OCI-LY7 (cell line): Measurements from ENCODE around the gene EHD4. TPM values are rescaled to one million over a fixed set of nuclear protein-coding genes. Genes with fewer than 3 reads are reported as not detected.

Source experiments
- BruUV-seq: library from RNA; stranded (reverse); fragments of 400-500 nt; replicated peaks from 2 replicates; lab custom pipeline; 2021; lab: Mats Ljungman, UMichigan
- CTCF ChIA-PET: fragments of 300-600 bp; sonication (Branson Sonifier 250); formaldehyde crosslinking; loops from one replicate; lab custom pipeline; 2022; ENCODE audit warnings: antibody characterized with exemption; ENCODE audit not compliant: unreplicated experiment; lab: Charles Lee
- POLR2A ChIA-PET: fragments of 300-600 bp; sonication (Branson Sonifier 250); formaldehyde crosslinking; loops from one replicate; lab custom pipeline; 2022; ENCODE audit warnings: antibody characterized with exemption; lab: Charles Lee
- DNase-seq: peaks from one replicate; pipeline ENCODE4 v3.0.0-alpha.2; 2015; ENCODE audit warnings: low spot score
- H2AFZ ChIP-seq: fragments of 200-600 bp; sonication (generic), shearing (Covaris generic); 2 replicates; pipeline ENCODE4 v1.6.1; 2014; ENCODE audit warnings: mild to moderate bottlenecking, antibody characterized with exemption, low read length, moderate library complexity
- H3K27ac ChIP-seq: fragments of 200-600 bp; sonication (generic); 2 replicates; pipeline ENCODE4 v1.5.1; 2014; ENCODE audit warnings: mixed run types, low read depth, mild to moderate bottlenecking, moderate library complexity, low read length, inconsistent platforms; ENCODE audit not compliant: poor library complexity, severe bottlenecking
- H3K36me3 ChIP-seq: fragments of 200-600 bp; sonication (generic); 2 replicates; pipeline ENCODE4 v1.6.1; 2014; ENCODE audit warnings: mild to moderate bottlenecking, antibody characterized with exemption, low read length, moderate library complexity, mixed read lengths; ENCODE audit not compliant: insufficient read depth
- H3K4me1 ChIP-seq: fragments of 200-600 bp; sonication (generic); 2 replicates; pipeline ENCODE4 v1.5.1; 2014; ENCODE audit warnings: mild to moderate bottlenecking, low read length; ENCODE audit not compliant: insufficient read depth, poor library complexity, severe bottlenecking
- H3K4me2 ChIP-seq: fragments of 200-600 bp; sonication (generic); 2 replicates; pipeline ENCODE4 v1.6.1; 2014; ENCODE audit warnings: mild to moderate bottlenecking, low read length
- H3K4me3 ChIP-seq: fragments of 200-600 bp; sonication (generic); 2 replicates; pipeline ENCODE4 v1.5.1; 2014; ENCODE audit warnings: mild to moderate bottlenecking, low read depth, low read length; ENCODE audit not compliant: poor library complexity, severe bottlenecking
- H3K79me2 ChIP-seq: fragments of 200-600 bp; sonication (generic); 2 replicates; pipeline ENCODE4 v1.6.1; 2016; ENCODE audit warnings: low read depth, mild to moderate bottlenecking, low read length, moderate library complexity, mixed read lengths; ENCODE audit not compliant: insufficient read depth
- H3K9me2 ChIP-seq: fragments of 200-600 bp; sonication (generic); 2 replicates; pipeline ENCODE4 v1.6.1; 2016; ENCODE audit warnings: mild to moderate bottlenecking, low read length, mixed read lengths; ENCODE audit not compliant: insufficient read depth
- H3K9me3 ChIP-seq: fragments of 200-600 bp; sonication (generic); 2 replicates; pipeline ENCODE4 v1.6.1; 2014; ENCODE audit warnings: mild to moderate bottlenecking, mixed run types, low read length, mixed read lengths
- H4K20me1 ChIP-seq: fragments of 200-600 bp; sonication (generic); 2 replicates; pipeline ENCODE4 v1.6.1; 2014; ENCODE audit warnings: mild to moderate bottlenecking, antibody characterized with exemption, low read length, moderate library complexity, mixed read lengths; ENCODE audit not compliant: insufficient read depth
- CTCF ChIP-seq: fragments of 200-600 bp; sonication (generic); conservative IDR thresholded peaks from 2 replicates; pipeline ENCODE4 v1.5.1; 2014; ENCODE audit warnings: mild to moderate bottlenecking, antibody characterized with exemption, low read length, moderate library complexity, mixed read lengths
- EZH2phosphoT487 ChIP-seq: fragments of 200-600 bp; sonication (generic); IDR thresholded peaks from 2 replicates; pipeline ENCODE4 v1.6.1; 2018; ENCODE audit warnings: low read depth, borderline replicate concordance, mild to moderate bottlenecking, mixed run types, antibody characterized with exemption, low read length, moderate library complexity, mixed read lengths
- intact Hi-C: fragments of 100-400 bp; cut with micrococcal nuclease; formaldehyde crosslinking; loops from one replicate; pipeline ENCODE4 v1.10.0; 2022; ENCODE audit not compliant: unreplicated experiment
- total RNA-seq, 2 experiments: library from RNA; depleted of rRNA in 1 of 2; stranded (reverse); fragments of >200 nt in 1 of 2; shearing (Covaris generic) in 1 of 2; gene quantifications; 2 replicates each; pipeline ENCODE4 v1.2.3, GENCODE V29; 2014 to 2022

The EHD4 gene
- total RNA-seq, 2 experiments from 2014 or later = 13.5 to 19.4 TPM

GRCh38 chr15:41945731-41946130, 26.6 kb downstream of the EHD4 start:
- CTCF ChIA-PET = no interaction called here
- POLR2A ChIA-PET = interaction anchor here (0.6 kb wide), 1 partner anchor 45 kb away, joined by 3 read pairs; no protein-coding TSS in a partner anchor
- Histone ChIP-seq H3K36me3 (peaks cover 2% of the 10 kb centered on the region; the same call in 1 of the 2 replicates), H3K4me1 (no peaks in the 10 kb centered on the region), H3K9me2 (no peaks in the 10 kb centered on the region), H3K79me2 (no peaks in the 10 kb centered on the region), H2AFZ (no peak overlapping the region), H3K4me2 (no peak overlapping the region), H3K4me3 (no peak overlapping the region), H3K9me3 (no peaks in the 10 kb centered on the region), H3K27ac (no peak overlapping the region), H4K20me1 (no peaks in the 10 kb centered on the region)
- intact Hi-C loops = no loop called here
- BruUV-seq = no TSS peak
- TF ChIP-seq EZH2phosphoT487 (no peak), CTCF (no peak)
- no peak for DNase-seq

GRCh38 chr15:41945221-41945620, 27.1 kb downstream of the EHD4 start:
- Histone ChIP-seq H3K27ac (no peak overlapping the region), H3K36me3 (peaks cover 7% of the 10 kb centered on the region; the same call in 1 of the 2 replicates), H3K4me3 (no peak overlapping the region), H3K79me2 (no peaks in the 10 kb centered on the region), H4K20me1 (no peaks in the 10 kb centered on the region), H2AFZ (no peak overlapping the region), H3K9me3 (no peaks in the 10 kb centered on the region), H3K9me2 (no peaks in the 10 kb centered on the region), H3K4me1 (no peaks in the 10 kb centered on the region), H3K4me2 (no peak overlapping the region)
- ChIA-PET CTCF (no interaction called here), POLR2A (interaction anchor here (0.6 kb wide), 1 partner anchor 45 kb away, joined by 3 read pairs; no protein-coding TSS in a partner anchor)
- intact Hi-C loops = no loop called here
- BruUV-seq = no TSS peak
- DNase-seq = no peak
- TF ChIP-seq CTCF (no peak), EZH2phosphoT487 (no peak)

GRCh38 chr15:41944313-41944940, 27.9 kb downstream of the EHD4 start:
- no peaks in the 10 kb centered on the region for H3K79me2 ChIP-seq
- H3K36me3 ChIP-seq = peaks cover 10% of the 10 kb centered on the region; the same call in 1 of the 2 replicates
- H3K4me2 ChIP-seq = no peak overlapping the region
- no peak for DNase-seq
- BruUV-seq = no TSS peak
- intact Hi-C loops = no loop called here
- no peak overlapping the region for H3K4me3 ChIP-seq
- no peak for TF ChIP-seq CTCF
- no peak for TF ChIP-seq EZH2phosphoT487
- no peaks in the 10 kb centered on the region for H3K9me3 ChIP-seq
- H3K4me1 ChIP-seq = no peaks in the 10 kb centered on the region
- ChIA-PET CTCF (no interaction called here), POLR2A (no interaction called here)
- H3K27ac ChIP-seq = no peak overlapping the region
- H2AFZ ChIP-seq = no peak overlapping the region
- H3K9me2 ChIP-seq = no peaks in the 10 kb centered on the region
- H4K20me1 ChIP-seq = no peaks in the 10 kb centered on the region
